GM08714 (cell line): ENCODE results near the gene PTPRN2.

Experiments used
- H3K4me3 ChIP-seq: fragments of 200-500 bp; sonication (Bioruptor generic); 2 replicates; pipeline ENCODE4 v1.5.1; 2014; ENCODE audit warnings: mild to moderate bottlenecking, low read length, inconsistent platforms
- ZNF274 ChIP-seq: IDR thresholded peaks from 2 replicates; pipeline ENCODE4 v1.6.1; 2012; ENCODE audit warnings: mild to moderate bottlenecking, low read depth, low read length

PTPRN2 gene

DNA sequence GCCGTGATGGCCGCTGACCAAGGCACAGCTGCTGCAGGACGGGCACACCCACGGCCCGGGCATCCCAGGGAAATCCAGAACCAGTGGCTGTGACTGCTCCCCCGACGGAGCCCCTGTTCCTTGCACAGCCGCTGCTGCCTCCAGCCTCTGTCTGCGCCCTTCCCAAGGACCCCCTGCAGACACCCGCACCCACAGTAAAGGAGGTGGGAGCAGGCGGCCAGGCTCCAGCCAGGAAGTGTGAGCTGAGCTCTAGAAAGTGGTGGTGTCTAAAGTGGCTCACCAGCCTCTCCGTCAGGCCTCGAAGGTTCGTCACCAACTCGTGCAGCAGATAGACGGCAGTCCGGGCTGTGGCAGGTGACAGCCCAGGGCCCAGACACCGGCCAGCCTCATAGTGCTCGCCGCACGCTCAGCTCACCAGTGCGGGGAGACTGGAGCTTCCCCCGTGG, 944.1 kb downstream of the PTPRN2 start:
- no peak overlapping the region for H3K4me3 ChIP-seq
- no peak for TF ChIP-seq ZNF274

DNA sequence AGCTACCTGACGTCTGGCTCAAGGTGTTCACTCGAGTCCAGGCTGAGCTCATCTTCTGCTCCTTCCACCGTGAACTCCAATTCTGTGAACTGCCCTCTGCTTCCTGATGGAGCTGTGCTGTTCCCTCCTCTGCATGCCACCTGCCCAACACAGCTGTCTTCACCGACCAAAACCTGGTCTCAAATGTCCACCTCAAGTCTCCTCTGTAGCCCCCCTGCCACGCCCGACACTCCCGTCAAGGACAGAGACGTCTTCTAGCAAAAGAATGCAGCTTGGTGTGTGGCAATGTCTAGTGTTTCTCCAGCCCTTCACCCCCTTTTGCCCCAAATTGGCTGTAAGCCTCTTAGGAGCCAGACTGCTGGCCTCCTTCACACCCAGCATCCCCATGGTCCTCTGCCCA, 945.8 kb downstream of the PTPRN2 start:
- TF ChIP-seq ZNF274: no peak
- H3K4me3 ChIP-seq: no peak overlapping the region

DNA sequence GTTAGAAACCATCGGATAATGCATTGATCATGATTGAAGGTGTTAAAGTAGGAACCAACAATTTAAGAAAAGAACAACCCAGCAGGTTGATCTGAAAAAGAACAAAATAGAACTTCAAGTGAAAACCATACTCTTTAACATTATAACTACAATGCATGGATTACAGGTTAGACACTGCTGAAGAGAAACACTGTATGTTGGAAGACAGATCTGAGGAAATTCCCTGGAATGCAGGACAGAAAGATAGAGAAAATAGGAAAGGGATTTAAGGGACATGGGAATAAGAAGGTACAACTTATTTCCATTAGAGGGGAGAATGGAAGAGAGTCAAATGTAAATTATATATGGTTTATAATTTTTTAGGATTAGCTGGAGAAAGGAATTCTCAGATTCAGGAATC, 947.5 kb downstream of the PTPRN2 start:
- no peak overlapping the region for H3K4me3 ChIP-seq
- TF ChIP-seq ZNF274: no peak

DNA sequence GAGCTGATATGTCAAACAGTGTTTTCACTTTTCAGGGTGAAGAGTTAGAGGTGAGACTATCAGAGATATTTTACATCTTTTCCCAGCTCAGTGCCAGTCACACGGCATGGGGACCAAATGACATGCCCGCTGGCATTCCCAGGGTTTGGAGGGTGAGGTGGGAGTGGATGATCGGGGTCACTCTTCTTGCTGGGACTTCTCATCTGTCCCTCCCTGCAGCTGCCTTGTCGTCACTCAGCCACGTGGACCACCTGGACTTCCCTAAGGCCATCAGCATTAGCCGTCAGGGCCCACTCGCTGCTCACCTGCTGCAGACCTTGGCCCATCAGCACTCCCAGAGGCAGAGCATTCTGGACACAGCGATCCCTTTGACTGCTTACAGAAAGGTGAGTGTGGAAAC, 949.1 kb downstream of the PTPRN2 start:
- H3K4me3 ChIP-seq: no peak overlapping the region
- TF ChIP-seq ZNF274: no peak

DNA sequence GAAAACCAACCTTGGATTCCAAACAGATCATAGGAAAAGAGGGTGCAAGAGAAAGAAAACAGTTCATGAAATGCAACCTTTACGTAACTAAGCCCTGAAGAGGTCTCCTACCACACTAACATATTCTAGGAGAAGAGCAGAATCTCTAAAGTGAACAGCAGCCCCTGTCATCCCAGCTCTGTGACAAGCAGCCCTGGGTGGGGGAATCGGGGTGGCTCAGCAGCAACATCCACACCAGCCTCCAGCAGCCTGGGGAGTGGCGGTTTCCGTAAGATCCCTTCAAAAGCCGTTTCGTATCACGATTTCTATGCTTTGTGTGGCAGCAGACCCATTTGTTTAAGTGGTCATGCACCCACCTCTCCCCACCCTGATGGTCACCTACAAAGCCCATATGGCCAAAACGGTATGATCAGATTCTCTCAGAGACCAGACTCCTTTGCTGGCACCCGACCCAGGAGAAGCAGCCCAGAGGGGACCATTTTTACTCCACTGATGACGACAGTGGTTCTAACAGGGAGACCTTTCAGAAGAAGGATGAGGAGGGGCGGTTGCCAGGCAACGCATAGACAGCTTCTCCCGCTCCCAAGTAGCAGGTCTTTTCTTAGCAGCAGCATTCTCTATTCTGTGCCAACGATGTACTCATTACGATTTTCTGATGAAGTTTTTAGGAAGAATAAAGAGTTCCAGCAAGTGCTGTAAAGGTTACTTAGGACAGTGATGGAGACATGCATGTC, 950.2 kb downstream of the PTPRN2 start:
- H3K4me3 ChIP-seq: no peak overlapping the region
- no peak for TF ChIP-seq ZNF274

DNA sequence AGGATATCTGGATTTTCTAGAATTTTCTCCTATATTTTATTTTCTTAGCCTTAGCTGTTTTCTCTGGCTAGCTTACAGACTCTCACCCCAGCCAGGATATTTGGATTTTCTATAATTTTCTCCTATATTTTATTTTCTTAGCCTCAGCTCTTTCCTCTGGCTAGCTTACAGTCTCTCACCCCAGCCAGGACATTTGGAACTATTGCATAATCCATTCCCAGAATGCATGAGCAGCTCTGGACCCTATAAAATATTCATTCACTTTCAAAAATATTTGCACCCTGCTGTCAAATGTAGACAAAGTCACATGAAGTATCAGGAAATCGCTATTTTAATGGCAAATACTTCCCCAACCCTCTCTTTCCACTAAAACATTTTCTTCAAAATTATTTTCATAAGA, 952.0 kb downstream of the PTPRN2 start:
- no peak for TF ChIP-seq ZNF274
- H3K4me3 ChIP-seq: no peak overlapping the region

DNA sequence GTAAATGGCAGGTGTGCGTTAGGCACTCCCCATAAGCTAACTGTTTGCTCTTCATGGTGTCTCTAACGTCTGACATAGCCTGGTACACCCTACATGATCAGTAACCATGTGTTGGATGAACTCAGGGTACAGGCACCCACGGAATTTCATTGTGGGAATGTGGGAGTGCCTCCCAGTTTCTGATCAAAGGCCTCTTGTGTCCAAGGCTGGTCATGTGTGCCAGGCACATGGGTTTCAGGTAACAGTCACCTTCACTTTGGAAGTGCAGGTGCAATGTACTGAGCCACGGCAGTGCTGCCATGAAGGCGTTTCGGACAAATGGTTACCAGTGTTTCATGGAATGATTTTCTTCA, 952.5 kb downstream of the PTPRN2 start:
- no peak overlapping the region for H3K4me3 ChIP-seq
- TF ChIP-seq ZNF274: no peak

DNA sequence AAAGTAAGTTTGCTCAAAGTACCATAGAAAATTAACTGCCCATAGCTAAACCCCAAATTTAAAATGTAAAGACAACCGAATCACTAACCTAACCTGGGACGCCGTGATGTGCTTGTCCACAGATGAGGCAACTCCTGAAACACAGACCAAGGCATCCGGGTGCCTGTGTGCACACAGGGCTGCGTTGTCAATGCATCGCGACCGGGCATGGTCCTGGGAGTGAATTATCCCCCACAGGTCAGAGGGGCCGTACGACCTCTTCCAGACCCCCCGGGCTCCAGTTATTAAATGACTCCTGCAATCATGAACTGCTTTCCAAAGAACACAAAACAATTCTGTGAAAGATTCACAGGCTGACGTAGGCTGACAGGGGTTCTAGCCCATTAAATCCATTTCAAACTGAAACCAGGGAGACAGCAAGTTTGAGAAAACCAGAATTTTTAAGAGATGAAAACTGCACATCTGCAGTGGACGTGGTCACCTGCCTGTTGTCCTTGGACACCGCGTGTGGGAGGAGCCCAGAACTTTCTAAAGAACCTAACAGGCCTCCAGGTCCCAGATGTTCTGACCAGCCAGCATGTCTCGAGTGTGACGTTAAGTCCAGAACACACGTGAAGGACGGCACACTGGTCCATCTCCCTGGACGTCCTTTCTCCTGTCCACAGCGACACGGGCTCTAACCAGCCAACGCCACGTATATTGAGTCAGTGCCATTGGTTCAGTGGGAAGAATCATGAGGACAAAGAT, 953.0 kb downstream of the PTPRN2 start:
- no peak for TF ChIP-seq ZNF274
- no peak overlapping the region for H3K4me3 ChIP-seq

DNA sequence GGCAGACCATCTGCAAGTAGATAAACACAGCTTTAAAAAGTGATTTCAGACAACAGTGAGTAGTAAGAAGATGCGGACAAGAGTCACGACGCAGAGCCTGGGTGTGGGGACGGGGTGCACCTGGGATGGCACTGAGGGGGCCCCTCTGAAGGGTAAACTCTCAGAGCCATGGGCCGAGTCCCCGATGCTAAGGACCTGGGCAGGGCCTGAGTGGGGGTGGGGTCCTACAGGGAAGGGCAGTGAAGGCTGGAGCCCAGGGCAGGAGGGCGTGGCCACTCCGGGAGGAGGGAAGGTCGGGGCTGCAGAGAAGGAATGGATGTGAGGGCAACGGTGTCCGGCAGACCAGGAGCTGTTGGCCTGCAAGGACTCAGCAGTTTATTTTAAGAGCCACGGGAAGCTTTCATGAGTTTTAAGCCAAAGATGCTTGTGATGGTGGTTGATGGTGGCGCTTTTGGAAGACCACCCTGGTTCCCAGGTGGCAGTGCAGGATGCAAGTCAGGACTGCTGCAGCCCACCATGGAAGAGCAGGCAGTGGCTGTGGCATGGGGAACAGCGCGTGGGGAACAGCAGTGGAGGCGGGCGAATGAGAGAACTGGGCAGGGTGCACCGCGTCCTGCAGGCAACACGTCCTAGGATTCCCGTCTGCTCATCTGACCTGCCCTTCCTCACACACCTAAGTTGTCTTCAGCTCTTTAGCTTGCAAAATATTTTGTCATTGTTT, 954.0 kb downstream of the PTPRN2 start:
- no peak overlapping the region for H3K4me3 ChIP-seq
- no peak for TF ChIP-seq ZNF274

DNA sequence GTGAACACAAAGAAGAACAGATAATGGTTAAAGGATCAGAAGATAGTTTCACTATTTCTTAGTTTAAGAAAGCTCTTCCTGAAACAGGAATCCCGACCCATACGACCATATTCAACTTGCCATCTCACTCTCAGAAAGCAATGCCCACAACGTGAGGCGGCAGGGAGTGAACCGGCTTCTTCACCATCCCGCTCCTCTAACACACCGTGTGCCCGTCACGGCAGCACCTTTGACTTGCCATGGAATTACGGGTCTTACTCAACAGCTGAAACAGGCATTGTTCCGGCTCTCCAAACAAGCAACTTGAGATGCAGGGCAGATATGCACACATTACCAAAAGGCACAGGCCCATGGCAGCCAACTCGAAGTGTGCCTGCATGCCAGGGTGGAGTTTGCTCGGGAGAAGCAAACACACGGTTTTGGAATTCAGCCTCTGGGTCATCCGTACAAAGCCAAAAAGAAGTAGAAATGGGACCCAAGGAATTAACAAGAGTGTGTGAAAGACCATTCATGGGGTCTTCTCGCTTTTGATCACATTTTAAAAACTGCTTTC, 957.2 kb downstream of the PTPRN2 start:
- TF ChIP-seq ZNF274: no peak
- no peak overlapping the region for H3K4me3 ChIP-seq

DNA sequence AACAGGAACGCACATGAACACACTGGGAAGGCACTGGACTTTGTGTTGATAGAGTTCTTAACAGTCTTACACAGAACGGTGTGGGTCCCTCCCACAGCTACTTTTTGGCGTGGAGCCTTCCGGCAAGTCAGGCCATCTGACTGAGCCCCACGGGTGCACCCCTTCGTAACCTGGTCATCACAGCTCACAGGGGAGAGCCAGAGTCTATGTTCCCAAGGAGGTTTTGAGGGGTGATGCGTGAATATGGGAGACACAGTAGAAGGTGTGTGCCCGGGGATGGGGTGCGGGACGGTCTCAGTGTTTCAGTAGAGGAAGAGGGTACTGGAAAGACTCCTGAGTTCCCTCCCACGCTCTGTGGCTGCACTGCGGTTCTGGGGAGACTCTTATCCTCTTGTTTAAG, 959.2 kb downstream of the PTPRN2 start:
- TF ChIP-seq ZNF274: no peak
- H3K4me3 ChIP-seq: no peak overlapping the region

DNA sequence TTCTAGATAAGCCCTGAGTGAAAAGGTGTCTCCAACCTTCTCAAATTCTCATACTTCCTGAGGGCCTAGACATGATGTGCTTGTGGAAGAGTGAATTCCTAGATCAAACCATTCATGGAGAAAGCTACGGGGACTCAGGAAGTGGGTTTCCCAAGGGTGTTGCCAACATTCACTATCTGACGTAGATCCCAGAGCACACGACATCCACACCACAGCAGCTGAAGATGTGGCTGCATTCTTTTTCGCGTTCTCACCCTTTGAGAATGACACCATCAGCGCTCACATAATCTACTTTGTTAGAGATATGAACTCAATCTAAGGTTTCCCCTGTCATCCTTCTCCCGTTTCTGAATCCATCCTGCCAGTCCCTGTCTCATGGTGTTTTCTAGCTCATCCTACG, 960.0 kb downstream of the PTPRN2 start:
- H3K4me3 ChIP-seq: no peak overlapping the region
- TF ChIP-seq ZNF274: no peak

DNA sequence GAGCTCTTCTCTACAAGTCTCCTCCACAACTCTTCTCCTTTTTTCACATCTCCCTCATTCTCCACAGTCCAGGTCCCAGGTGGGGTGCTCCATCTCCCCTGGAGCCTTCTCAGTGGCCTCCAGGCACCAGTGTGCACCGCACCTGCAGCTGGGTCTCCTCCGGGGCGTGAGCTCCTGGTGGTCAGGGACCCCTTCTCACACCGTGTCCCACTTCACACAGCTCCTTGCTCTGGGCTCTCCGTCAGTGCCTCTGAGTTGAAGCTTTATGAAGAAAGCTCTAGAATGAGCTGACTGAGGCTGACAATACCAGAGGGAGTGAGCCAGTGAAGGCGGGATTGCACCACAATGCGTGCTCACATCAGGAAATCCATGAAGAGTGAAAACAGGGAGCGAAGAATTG, 960.6 kb downstream of the PTPRN2 start:
- no peak overlapping the region for H3K4me3 ChIP-seq
- TF ChIP-seq ZNF274: no peak

DNA sequence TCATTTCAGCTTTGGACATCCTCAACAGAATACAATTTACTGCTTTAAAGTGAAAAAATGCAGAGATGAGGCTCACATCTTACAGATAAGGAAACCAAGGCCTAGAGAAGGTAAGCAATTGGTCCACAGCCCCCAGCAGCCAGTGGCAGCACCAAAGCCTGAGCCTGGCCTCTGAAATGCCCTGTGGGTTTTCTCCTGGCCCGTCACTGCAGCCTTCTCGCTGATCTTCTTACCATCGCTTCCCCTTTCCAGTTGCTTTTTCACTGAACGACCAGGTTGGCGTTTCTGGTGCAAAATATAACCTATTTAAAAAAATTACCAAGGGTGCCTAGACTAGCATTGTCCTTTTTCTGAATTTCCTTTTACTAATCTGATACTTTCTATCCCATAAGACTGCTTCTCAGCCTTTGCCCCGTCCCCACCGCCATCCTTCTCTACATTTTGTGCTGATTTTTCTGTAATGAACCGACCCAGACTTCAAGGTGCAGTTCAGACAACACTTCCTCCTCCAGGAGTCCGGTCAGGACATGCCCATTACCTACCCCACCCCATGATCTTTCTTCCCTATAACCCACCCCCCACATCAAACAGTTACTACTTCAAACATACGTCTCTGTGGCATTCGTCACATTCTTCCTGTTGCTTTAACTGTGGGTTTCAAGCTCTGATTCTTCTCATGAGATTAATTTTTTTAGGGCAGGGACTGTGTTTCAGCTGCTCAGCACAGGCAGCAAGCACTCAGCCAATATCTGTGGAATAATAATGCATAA, 961.5 kb downstream of the PTPRN2 start:
- TF ChIP-seq ZNF274: no peak
- no peak overlapping the region for H3K4me3 ChIP-seq
